ENCODE results near the gene KCNMA1.

KCNMA1 gene

GRCh38 chr10:77467422-77467963 is 170.1 kb downstream of the KCNMA1 start:
- no peak for DNase-seq (ENCODE audit: low read depth)
- TF ChIP-seq, protein P1, sequence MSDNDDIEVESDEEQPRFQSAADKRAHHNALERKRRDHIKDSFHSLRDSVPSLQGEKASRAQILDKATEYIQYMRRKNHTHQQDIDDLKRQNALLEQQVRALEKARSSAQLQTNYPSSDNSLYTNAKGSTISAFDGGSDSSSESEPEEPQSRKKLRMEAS (IDR thresholded peaks at IDR 0.05; ENCODE audit: low read depth, low read length): no peak
- TF ChIP-seq MYC (IDR thresholded peaks at IDR 0.05; ENCODE audit: low read depth, low read length) (no peak), POLR2A (IDR thresholded peaks at IDR 0.05; ENCODE audit: extremely low read depth, insufficient read length) (no peak), CTCF (IDR thresholded peaks at IDR 0.05; ENCODE audit: low read depth, low read length) (no peak)
- H3K4me3 ChIP-seq (ENCODE audit: low read depth, low read length): no peak overlapping the region

GRCh38 chr10:77463967-77464745 is 173.5 kb downstream of the KCNMA1 start:
- no peak overlapping the region for H3K4me3 ChIP-seq (ENCODE audit: low read depth, low read length)
- TF ChIP-seq MYC (IDR thresholded peaks at IDR 0.05; ENCODE audit: low read depth, low read length) (no peak), CTCF (IDR thresholded peaks at IDR 0.05; ENCODE audit: low read depth, low read length) (no peak), POLR2A (IDR thresholded peaks at IDR 0.05; ENCODE audit: extremely low read depth, insufficient read length) (no peak)
- TF ChIP-seq, protein P1 (IDR thresholded peaks at IDR 0.05; ENCODE audit: low read depth, low read length): no peak
- DNase-seq (ENCODE audit: low read depth): no peak

DNA sequence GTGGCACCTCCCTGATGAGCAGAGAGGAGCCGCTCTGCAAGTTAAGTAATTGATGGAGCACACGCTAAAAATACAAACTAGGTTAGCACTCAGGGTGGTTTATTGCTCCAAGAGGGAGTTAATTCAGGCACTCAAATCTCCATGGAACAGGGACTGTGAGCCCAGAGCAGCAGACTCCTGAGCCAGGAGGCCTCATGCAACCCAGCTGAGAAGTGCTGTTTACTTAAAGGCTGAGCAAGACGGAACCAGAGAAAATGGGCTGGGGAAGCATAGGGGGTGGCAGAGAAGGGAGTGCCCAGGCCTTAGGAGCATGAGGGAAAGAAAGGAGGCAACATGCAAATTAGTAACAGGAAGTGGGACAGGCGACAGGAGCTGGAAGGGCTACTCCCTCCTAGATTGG is 174.1 kb downstream of the KCNMA1 start:
- DNase-seq (ENCODE audit: low read depth): no peak
- TF ChIP-seq CTCF (IDR thresholded peaks at IDR 0.05; ENCODE audit: low read depth, low read length) (no peak), MYC (IDR thresholded peaks at IDR 0.05; ENCODE audit: low read depth, low read length) (no peak), POLR2A (IDR thresholded peaks at IDR 0.05; ENCODE audit: extremely low read depth, insufficient read length) (no peak)
- TF ChIP-seq, protein P1 (IDR thresholded peaks at IDR 0.05; ENCODE audit: low read depth, low read length): no peak
- H3K4me3 ChIP-seq (ENCODE audit: low read depth, low read length): no peak overlapping the region

- H3K4me3 ChIP-seq (ENCODE audit: low read depth, low read length): no peak overlapping the region
- peak; percentile 14 for DNase-seq (ENCODE audit: low read depth)
- TF ChIP-seq MYC (IDR thresholded peaks at IDR 0.05; ENCODE audit: low read depth, low read length) (no peak), POLR2A (IDR thresholded peaks at IDR 0.05; ENCODE audit: extremely low read depth, insufficient read length) (no peak)
Measured at GRCh38 chr10:77461636-77462296, 175.8 kb downstream of the KCNMA1 start.

- DNase-seq (ENCODE audit: low read depth): no peak
- TF ChIP-seq MYC (IDR thresholded peaks at IDR 0.05; ENCODE audit: low read depth, low read length): no peak
- TF ChIP-seq, protein P1 (IDR thresholded peaks at IDR 0.05; ENCODE audit: low read depth, low read length): no peak
- no peak for TF ChIP-seq POLR2A (IDR thresholded peaks at IDR 0.05; ENCODE audit: extremely low read depth, insufficient read length)
- TF ChIP-seq CTCF (IDR thresholded peaks at IDR 0.05; ENCODE audit: low read depth, low read length): no peak
- H3K4me3 ChIP-seq (ENCODE audit: low read depth, low read length): no peak overlapping the region
Measured at GRCh38 chr10:77459905-77460304, 177.7 kb downstream of the KCNMA1 start.

DNA sequence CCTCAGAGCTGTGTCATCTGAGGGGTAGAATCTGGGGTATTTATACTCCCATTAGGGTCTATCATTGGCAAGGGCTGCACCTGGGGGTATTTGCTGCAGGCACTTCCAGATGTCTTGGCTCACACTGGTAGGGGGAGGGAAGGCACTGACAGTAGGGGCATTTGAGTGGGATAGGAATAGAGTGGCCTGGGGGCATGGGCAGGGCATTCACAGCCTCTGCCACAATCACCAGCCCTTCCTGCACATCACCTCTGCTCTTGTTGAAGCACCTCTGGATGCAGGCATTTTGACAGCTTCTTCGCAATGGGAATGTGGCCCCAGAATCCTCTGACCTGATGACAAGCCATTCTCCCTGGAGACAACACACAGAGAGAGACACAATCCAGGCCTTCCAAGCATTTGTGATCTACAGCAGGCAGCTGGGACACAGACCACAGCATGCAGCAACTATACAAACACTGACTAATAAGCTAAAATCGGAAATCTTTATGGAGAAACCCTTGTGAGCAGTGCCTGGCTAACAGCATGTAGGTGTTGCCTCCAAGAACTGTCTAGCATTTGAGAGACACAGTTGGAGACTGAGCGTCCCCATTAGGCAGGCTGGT is 178.5 kb downstream of the KCNMA1 start:
- no peak for TF ChIP-seq POLR2A (IDR thresholded peaks at IDR 0.05; ENCODE audit: extremely low read depth, insufficient read length)
- TF ChIP-seq, protein P1 (IDR thresholded peaks at IDR 0.05; ENCODE audit: low read depth, low read length): no peak
- no peak for TF ChIP-seq CTCF (IDR thresholded peaks at IDR 0.05; ENCODE audit: low read depth, low read length)
- TF ChIP-seq MYC (IDR thresholded peaks at IDR 0.05; ENCODE audit: low read depth, low read length): no peak
- no peak for DNase-seq (ENCODE audit: low read depth)
- H3K4me3 ChIP-seq (ENCODE audit: low read depth, low read length): no peak overlapping the region

All from NB4 (cell line).